NCI-H1105 treated with DMSO at 0.1 percent for 48 hours (cell line): ENCODE data around the gene ADM2.
"Not testable (repeated sequence)": the region's sequence is repeated elsewhere in the genome, so short reads cannot be mapped to it uniquely, and the experiment has no call there.

Source experiments
- DNase-seq: peaks from one replicate; lab custom pipeline; 2025; lab: John Stamatoyannopoulos, UW

The ADM2 gene

GRCh38 chr22:50506611-50507420 lies 25.5 kb downstream of the ADM2 start:
- no peak for DNase-seq

- peak; percentile 89 for DNase-seq
Measured at GRCh38 chr22:50507421-50507990, 26.2 kb downstream of the ADM2 start, which contains the start of gene LMF2. TSS of gene LMF2 (minus strand) at chr22:50507702. CDS start at chr22:50507675, 27 bp downstream.

- DNase-seq: peak; percentile 91
Measured at GRCh38 chr22:50507991-50508884, 26.9 kb downstream of the ADM2 start, which contains the start of gene NCAPH2. TSS of gene NCAPH2 (plus strand) at chr22:50508224. CDS start at chr22:50508338, 114 bp downstream.

- no peak for DNase-seq
Measured at GRCh38 chr22:50508897-50509296, 27.6 kb downstream of the ADM2 start.

GRCh38 chr22:50513175-50513574 lies 31.8 kb downstream of the ADM2 start:
- DNase-seq: no peak

GRCh38 chr22:50516068-50516467 lies 34.7 kb downstream of the ADM2 start:
- DNase-seq: no peak

- no peak for DNase-seq
Measured at GRCh38 chr22:50516891-50517290, 35.5 kb downstream of the ADM2 start.

GRCh38 chr22:50517495-50518260 lies 36.3 kb downstream of the ADM2 start:
- DNase-seq: no peak

- DNase-seq: no peak
Measured at GRCh38 chr22:50518606-50519005, 37.3 kb downstream of the ADM2 start.

- DNase-seq: no peak
Measured at GRCh38 chr22:50519151-50519550, 37.8 kb downstream of the ADM2 start.

GRCh38 chr22:50520184-50520583 lies 38.8 kb downstream of the ADM2 start:
- not testable (repeated sequence) for DNase-seq

GRCh38 chr22:50520826-50521453 lies 39.6 kb downstream of the ADM2 start:
- DNase-seq: no peak

- no peak for DNase-seq
Measured at GRCh38 chr22:50521710-50522109, 40.4 kb downstream of the ADM2 start.

GRCh38 chr22:50522208-50522805 lies 41.0 kb downstream of the ADM2 start:
- no peak for DNase-seq

- no peak for DNase-seq
Measured at GRCh38 chr22:50522806-50523438, 41.6 kb downstream of the ADM2 start.

- DNase-seq: no peak
Measured at GRCh38 chr22:50523458-50523805, 42.1 kb downstream of the ADM2 start.

GRCh38 chr22:50523806-50524675 lies 42.7 kb downstream of the ADM2 start:
- no peak for DNase-seq

GRCh38 chr22:50524676-50525103 lies 43.3 kb downstream of the ADM2 start:
- peak; percentile 46 for DNase-seq
